Right ventricle myocardium inferior (tissue), 1 donor: ENCODE results near the gene SLC6A5. TPM values are rescaled to one million over a fixed set of nuclear protein-coding genes. Genes with fewer than 3 reads are reported as not detected.
"Not testable (repeated sequence)": the region's sequence is repeated elsewhere in the genome, so short reads cannot be mapped to it uniquely, and the experiment has no call there.

Experiments
- ATAC-seq: fragments of 200-7000 bp; cut with Tn5 transposase; one replicate; pipeline ENCODE4 v1.9.1; 2020; ENCODE audit warnings: mild to moderate bottlenecking, moderate library complexity
- DNase-seq: peaks from one replicate; pipeline ENCODE4 v3.0.0; 2021; ENCODE audit errors: missing footprints
- intact Hi-C: fragments of 100-400 bp; cut with DNase I; formaldehyde crosslinking; loops from one replicate; pipeline ENCODE4 v1.11.0; 2022
- long read RNA-seq: library from polyadenylated mRNA; unstranded; transcript quantifications from one replicate; pipeline ENCODE4 v2.0.0, GENCODE V29; 2021
- total RNA-seq: library from RNA; stranded (reverse); fragmentation: NEBNext Ultra II Directional; extraction: Animal tissue kit (Norgen Biotek cat#: 25700); gene quantifications from one replicate; pipeline ENCODE4 v1.2.1, GENCODE V29; 2021
- donor health status: DM: no; HTN: yes; CAD: no; lungs with severe emphysema.

Gene SLC6A5
- not detected for total RNA-seq
- long read RNA-seq, result 0 reads

DNA sequence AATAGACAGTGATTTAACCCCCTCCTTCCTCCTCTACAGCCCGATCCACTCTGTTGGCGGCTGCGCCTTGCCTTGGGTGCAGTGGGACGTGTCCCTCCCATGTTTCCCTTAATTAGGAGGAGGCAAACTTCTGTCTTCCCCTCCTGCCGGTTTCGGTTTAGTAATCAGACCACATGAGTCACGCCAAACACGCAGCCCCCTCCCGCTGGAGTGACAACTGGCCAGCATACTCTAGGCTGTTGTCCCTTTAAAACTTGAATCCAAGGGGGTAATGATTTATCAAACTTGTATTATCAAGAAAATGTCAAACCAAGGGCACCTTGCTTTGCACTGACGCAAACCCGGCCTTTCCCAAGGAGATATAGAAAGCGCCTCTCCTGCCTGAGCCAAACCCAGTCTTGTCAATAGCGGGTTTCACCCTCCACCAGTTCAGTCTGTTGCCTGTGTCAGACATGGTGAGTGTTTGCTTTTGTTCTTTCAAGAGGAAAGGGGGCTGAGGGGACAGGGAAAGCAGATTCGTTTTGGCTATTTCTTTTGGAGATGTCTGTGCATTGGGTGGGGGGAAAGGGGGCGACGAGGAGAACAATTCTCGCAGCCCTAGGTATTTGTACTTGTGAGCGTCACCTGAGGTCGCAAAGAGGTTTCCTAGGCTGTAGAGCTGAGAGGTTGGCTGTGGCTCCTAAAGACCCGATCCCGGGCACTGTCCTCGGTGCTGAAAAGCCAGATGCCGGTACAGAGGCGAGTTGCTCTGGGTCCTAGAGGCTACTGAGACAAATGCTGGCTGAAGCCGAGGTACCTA is at the start of gene SLC6A5:
Gene SLC6A5 (plus strand): TSS at position 388 of the 799 bp plus-strand sequence. CDS start 65 bp downstream, at position 453.
- intact Hi-C loops, result no loop called here
- DNase-seq, result no peak
- ATAC-seq, result no peak

- intact Hi-C loops, result no loop called here
- DNase-seq (no peak), ATAC-seq (no peak)
Observed at GRCh38 chr11:20551096-20551495, 48.3 kb upstream of the SLC6A5 start.

DNA sequence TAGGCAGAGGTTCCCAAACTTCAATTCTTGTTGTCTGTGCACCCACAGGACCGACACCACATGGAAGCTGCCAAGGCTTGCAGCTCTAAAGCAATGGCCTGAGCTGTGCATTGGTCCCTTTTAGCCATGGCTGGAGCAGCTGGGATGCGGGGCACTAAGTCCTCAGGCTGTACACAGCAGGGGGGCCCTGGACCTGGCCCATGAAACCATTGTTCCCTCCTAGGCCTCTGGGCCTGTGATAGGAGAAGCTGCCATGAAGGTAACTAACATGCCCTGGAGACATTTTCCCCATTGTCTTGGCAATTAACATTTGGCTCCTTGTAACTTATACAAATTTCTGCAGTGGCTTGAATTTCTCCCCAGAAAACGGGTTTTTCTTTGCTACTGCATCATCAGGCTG is 43.6 kb upstream of the SLC6A5 start:
- intact Hi-C loops, result no loop called here
- ATAC-seq (no peak), DNase-seq (no peak)

- intact Hi-C loops, ATAC-seq, DNase-seq: not testable (repeated sequence)
Observed at GRCh38 chr11:20556396-20556795, 43.0 kb upstream of the SLC6A5 start.

- no peak for ATAC-seq
- no peak for DNase-seq
- intact Hi-C loops, result no loop called here
Observed at GRCh38 chr11:20558741-20559140, 40.7 kb upstream of the SLC6A5 start.

DNA sequence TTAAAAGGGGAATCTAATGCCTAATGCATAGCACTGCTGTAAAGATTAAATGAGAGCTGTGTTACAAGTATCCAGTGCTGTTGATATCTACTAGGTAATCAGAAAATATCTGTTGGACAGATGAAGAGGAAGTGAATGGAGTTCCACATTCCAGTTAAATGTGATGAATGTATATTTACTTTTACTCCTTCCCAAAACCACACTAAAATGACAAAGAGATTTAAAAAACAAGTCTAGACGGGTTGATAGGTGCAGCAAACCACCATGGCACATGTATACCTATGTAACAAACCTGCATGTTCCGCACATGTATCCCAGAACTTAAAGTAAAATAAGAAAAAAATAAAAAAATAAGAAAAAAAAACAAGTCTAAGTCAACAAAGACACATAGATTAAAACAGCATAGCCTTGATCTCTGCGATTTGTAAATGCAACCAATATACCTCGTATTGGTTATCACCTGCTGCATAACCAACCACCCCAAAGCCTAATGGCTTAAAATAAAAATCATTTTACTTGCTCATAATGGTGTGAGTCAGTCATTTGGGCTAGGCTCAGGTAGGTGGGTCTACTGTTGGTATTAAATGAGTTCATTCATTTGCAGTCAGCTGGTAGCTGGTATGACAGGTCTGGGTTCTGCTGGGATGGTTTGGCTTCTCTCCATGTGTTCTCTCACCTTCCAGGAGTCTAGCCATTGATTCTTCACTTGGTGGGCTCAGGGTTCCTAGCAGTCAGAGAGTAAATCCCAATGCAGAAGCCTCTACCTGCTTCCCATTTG is 39.7 kb upstream of the SLC6A5 start:
- no peak for DNase-seq
- intact Hi-C loops, result no loop called here
- no peak for ATAC-seq

DNA sequence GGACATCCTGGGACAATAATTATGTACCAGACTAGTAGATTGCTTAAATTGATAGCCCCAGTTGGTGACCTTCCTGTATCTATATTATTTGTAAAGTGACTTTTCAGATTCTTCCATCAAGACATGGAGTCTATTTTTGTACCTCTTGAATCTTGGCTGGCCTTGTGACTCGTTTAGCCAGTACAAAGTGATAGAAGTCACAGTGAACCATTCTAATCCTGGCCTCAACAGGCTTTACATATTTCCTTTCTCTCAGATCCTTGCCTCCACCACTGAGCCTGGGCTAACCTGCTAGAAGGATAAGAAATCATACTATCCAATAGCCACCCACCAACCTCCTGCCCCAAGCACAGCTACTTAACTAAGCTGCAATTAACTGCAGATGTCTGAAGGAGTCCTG is 37.5 kb upstream of the SLC6A5 start:
- DNase-seq, result no peak
- intact Hi-C loops, result no loop called here
- ATAC-seq, result peak; percentile 68

DNA sequence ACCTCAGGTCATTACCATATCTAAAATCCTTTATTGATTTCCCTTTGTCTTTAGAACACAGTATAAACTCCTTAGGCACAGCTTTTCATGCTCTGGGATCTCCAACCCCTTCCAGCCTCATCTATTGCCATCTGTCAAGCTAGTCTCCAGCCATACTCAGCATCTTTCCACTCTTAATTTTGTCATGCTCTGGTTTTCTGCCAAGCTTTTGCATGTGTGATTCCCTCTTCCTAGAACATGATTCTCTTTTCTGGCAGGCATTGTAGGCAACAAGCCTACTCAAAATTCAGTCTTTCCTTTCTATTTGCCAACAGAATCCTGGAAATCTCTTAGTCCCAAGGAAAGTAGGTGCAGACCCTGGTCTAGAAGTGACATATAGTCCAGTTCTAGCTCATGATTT is 35.5 kb upstream of the SLC6A5 start:
- no peak for ATAC-seq
- intact Hi-C loops, result no loop called here
- no peak for DNase-seq

DNA sequence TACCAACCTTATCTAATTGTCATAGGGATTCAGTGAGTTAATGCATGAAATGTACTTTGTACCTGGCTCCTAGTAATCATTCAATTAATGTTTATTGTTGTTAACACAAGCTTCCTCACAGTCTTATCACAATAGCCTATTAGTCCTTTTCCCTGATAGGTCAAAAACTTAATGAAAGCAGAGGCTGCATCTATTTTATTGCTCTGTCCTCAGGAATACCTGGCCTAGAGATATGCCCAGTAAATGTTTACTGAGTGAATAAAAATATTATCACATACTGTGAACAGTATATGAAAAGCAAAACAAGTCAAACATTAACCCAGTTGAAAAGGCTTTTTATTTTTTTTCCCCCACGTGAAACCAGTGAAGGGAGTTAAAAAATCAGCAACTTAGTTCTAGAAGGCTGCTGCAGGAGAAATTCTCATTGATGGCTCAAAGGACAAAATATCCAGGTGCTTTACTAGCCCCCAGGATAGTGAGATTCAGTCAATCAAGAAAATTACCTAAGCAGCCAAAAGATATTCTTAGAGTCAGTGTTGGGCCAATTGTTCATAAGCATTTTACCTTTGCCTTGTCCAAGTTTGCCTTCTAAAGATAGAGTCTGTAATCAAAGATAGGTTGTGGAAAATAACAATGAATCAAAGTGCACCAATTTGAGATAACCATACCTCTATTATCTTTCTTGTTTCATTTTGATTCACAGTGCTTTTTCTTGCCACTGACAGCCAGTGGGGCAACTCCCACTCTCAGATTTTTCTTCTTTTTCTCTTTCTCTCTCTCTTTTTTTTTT is 34.4 kb upstream of the SLC6A5 start:
- ATAC-seq, result no peak
- DNase-seq, result no peak
- intact Hi-C loops, result no loop called here

- intact Hi-C loops, result not testable (repeated sequence)
Observed at GRCh38 chr11:20566115-20566514, 33.3 kb upstream of the SLC6A5 start.

GRCh38 chr11:20566591-20567434 is 32.6 kb upstream of the SLC6A5 start:
- ATAC-seq (no peak), DNase-seq (no peak)
- intact Hi-C loops, result no loop called here

More at GRCh38 chr11:20566115-20566514, 33.3 kb upstream of the SLC6A5 start:
- ATAC-seq, DNase-seq: not testable (repeated sequence)

DNA sequence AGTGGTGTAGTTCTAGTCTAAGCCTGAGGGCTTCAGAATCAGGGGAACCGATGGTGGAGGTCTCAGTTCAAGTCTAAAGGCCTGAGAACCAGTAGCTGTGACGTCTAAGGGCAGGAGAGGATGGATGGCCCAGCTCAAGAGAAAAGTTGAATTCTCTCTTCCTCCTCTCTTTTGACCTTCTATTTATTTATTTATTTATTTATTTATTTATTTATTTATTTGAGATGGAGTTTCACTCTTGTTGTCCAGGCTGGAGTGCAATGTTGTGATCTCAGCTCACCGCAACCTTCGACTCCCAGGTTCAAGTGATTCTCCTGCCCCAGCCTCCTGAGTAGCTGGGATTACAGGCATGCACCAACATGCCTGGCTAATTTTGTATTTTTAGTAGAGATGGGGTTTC is 19.7 kb upstream of the SLC6A5 start:
- intact Hi-C loops, ATAC-seq, DNase-seq: not testable (repeated sequence)

- intact Hi-C loops, result no loop called here
Observed at GRCh38 chr11:20583201-20583600, 16.2 kb upstream of the SLC6A5 start.

DNA sequence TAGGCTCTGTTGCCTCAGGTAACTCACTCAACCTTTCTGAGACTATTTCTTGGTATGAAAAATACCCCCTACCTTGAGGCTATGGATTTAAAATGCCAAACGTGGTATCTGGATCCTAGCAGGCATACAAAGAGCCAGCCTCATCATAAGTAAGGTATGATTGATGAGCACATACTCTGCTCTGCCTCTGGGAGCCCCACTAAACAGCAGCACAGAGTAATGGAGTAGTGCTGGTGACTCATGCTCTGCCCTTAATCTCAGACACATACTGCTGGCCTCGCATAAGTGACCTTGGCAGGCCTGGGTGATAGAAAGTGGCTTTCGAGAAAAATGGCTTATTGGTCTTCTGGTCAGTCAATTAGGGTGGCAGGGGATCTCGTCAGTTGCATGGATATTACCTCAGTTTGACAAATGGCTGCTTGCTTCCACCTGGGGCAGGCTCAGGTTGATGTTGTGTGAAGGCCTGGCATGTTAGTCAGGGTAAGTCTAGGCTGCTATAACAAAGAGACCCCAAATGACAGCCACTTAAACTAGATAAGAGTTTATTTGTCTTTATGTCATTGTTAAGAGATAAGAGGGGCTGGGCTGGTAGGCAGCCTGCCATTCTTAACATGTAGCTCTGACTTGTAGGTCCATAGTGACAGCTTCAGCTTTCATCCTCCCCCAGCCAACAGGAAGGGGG is 15.2 kb upstream of the SLC6A5 start:
- no peak for DNase-seq
- no peak for ATAC-seq
- intact Hi-C loops, result no loop called here

More at GRCh38 chr11:20583201-20583600, 16.2 kb upstream of the SLC6A5 start:
- ATAC-seq (no peak), DNase-seq (no peak)

DNA sequence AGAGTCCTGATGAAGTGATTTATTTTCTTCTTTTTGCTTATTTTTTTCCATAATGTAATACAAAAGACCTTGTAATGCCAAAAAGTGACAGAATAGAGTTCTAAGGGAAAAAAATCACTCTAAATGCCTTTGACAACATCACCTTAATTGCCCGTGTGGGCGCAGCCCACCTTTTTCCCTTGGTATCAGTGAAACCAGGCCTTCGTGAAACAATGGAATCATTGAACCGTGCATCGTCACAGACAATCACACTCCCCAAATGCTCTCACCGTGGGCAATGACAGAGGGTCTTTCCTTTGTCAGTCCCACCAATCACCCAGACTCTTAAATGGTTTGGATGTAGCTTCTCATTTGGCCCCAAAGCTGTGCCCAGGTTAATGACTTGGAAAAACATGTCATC is 9.6 kb upstream of the SLC6A5 start:
- intact Hi-C loops, result no loop called here
- ATAC-seq (no peak), DNase-seq (no peak)

GRCh38 chr11:20590381-20590780 is 9.0 kb upstream of the SLC6A5 start:
- intact Hi-C loops, result no loop called here
- DNase-seq (no peak), ATAC-seq (no peak)

GRCh38 chr11:20592741-20593140 is 6.7 kb upstream of the SLC6A5 start:
- intact Hi-C loops, result no loop called here

More at GRCh38 chr11:20592741-20593140, 6.7 kb upstream of the SLC6A5 start:
- ATAC-seq (no peak), DNase-seq (no peak)
